ENCODE results near the gene CEACAM4.

The CEACAM4 gene

GRCh38 chr19:41590936-41591335 lies 35.9 kb downstream of the CEACAM4 start:
- no peak for TF ChIP-seq CTCF (IDR thresholded peaks at IDR 0.05; ENCODE audit: extremely low read depth, missing control alignments)
- no peak for DNase-seq (ENCODE audit: low spot score)

GRCh38 chr19:41589371-41589770 lies 37.5 kb downstream of the CEACAM4 start:
- no peak for DNase-seq (ENCODE audit: low spot score)
- no peak for TF ChIP-seq CTCF (IDR thresholded peaks at IDR 0.05; ENCODE audit: extremely low read depth, missing control alignments)

GRCh38 chr19:41588497-41589209 lies 38.2 kb downstream of the CEACAM4 start:
- DNase-seq (ENCODE audit: low spot score): peak; percentile 36
- TF ChIP-seq CTCF (IDR thresholded peaks at IDR 0.05; ENCODE audit: extremely low read depth, missing control alignments): no peak

GRCh38 chr19:41587838-41588210 lies 39.0 kb downstream of the CEACAM4 start:
- no peak for DNase-seq (ENCODE audit: low spot score)
- no peak for TF ChIP-seq CTCF (IDR thresholded peaks at IDR 0.05; ENCODE audit: extremely low read depth, missing control alignments)

GRCh38 chr19:41587101-41587837 lies 39.6 kb downstream of the CEACAM4 start:
- no peak for DNase-seq (ENCODE audit: low spot score)
- no peak for TF ChIP-seq CTCF (IDR thresholded peaks at IDR 0.05; ENCODE audit: extremely low read depth, missing control alignments)

GRCh38 chr19:41586064-41586463 lies 40.8 kb downstream of the CEACAM4 start:
- TF ChIP-seq CTCF (IDR thresholded peaks at IDR 0.05; ENCODE audit: extremely low read depth, missing control alignments): no peak
- no peak for DNase-seq (ENCODE audit: low spot score)

GRCh38 chr19:41584931-41585330 lies 41.9 kb downstream of the CEACAM4 start:
- no peak for TF ChIP-seq CTCF (IDR thresholded peaks at IDR 0.05; ENCODE audit: extremely low read depth, missing control alignments)
- no peak for DNase-seq (ENCODE audit: low spot score)
